HepG2 (cell line): ENCODE results near the gene NCKIPSD. TPM values are rescaled to one million over a fixed set of nuclear protein-coding genes. Genes with fewer than 3 reads are reported as not detected.

Experiments used
- GLI4 ChIP-seq: sonication (generic); formaldehyde crosslinking; IDR thresholded peaks from 2 replicates; pipeline ENCODE4 v1.5.1; 2020; ENCODE audit warnings: missing genetic modification reagents, mild to moderate bottlenecking, moderate library complexity, borderline replicate concordance
- GTF3A ChIP-seq: sonication (generic); formaldehyde crosslinking; conservative IDR thresholded peaks from 2 replicates; pipeline ENCODE4 v1.4.0; 2020; ENCODE audit warnings: mild to moderate bottlenecking, missing genetic modification reagents
- KMT2A ChIP-seq: sonication (generic); formaldehyde crosslinking; IDR thresholded peaks from 2 replicates; pipeline ENCODE4 v1.4.0; 2020; ENCODE audit warnings: missing genetic modification reagents
- MIXL1 ChIP-seq: IDR thresholded peaks from 2 replicates; pipeline ENCODE4 v1.6.1; 2016
- NR2C2 ChIP-seq: sonication (generic); formaldehyde crosslinking; IDR thresholded peaks from 2 replicates; pipeline ENCODE4 v1.4.0; 2020; ENCODE audit warnings: missing genetic modification reagents, mild to moderate bottlenecking, moderate library complexity, borderline replicate concordance
- PATZ1 ChIP-seq: sonication (generic); formaldehyde crosslinking; IDR thresholded peaks from 2 replicates; pipeline ENCODE4 v1.4.0; 2020; ENCODE audit warnings: missing genetic modification reagents
- PHF20 ChIP-seq: sonication (generic); formaldehyde crosslinking; IDR thresholded peaks from 2 replicates; pipeline ENCODE4 v1.5.0; 2020; ENCODE audit warnings: mild to moderate bottlenecking, missing genetic modification reagents
- PHF5A ChIP-seq: IDR thresholded peaks from one replicate; pipeline ENCODE4 v1.6.1; 2018; ENCODE audit warnings: low read depth, missing genetic modification reagents; ENCODE audit not compliant: unreplicated experiment
- POLR2AphosphoS2 ChIP-seq: IDR thresholded peaks from 2 replicates; pipeline ENCODE4 v1.6.1; 2011; ENCODE audit warnings: low read depth, low read length, improper control_type of control experiment
- RFX5 ChIP-seq: IDR thresholded peaks from 2 replicates; pipeline ENCODE4 v1.6.1; 2011; ENCODE audit warnings: low read depth, low read length, improper control_type of control experiment
- SAP130 ChIP-seq: IDR thresholded peaks from 2 replicates; pipeline ENCODE4 v1.6.1; 2016; ENCODE audit warnings: low read depth
- SETDB1 ChIP-seq: sonication (generic); formaldehyde crosslinking; IDR thresholded peaks from 2 replicates; pipeline ENCODE4 v1.5.1; 2020; ENCODE audit warnings: missing genetic modification reagents, mild to moderate bottlenecking, borderline replicate concordance
- SP1 ChIP-seq, 2 experiments: fragments of 450-650 bp in 1 of 2; sonication (generic) in 1 of 2; formaldehyde crosslinking in 1 of 2; IDR thresholded peaks; 2 replicates each; pipeline versions ENCODE4 v1.4.0 to v1.6.1; 2016 to 2020; ENCODE audit warnings: missing genetic modification reagents in 1 of 2
- SP5 ChIP-seq: IDR thresholded peaks from 2 replicates; pipeline ENCODE4 v1.6.1; 2016; ENCODE audit warnings: low read depth, borderline replicate concordance
- TFDP1 ChIP-seq: IDR thresholded peaks from 2 replicates; pipeline ENCODE4 v1.6.1; 2016; ENCODE audit warnings: missing compliant biosample characterization, missing genetic modification reagents, borderline replicate concordance
- THAP9 ChIP-seq: sonication (generic); formaldehyde crosslinking; IDR thresholded peaks from 2 replicates; pipeline ENCODE4; 2020; ENCODE audit warnings: missing genetic modification reagents, mild to moderate bottlenecking, borderline replicate concordance
- ZBTB2 ChIP-seq: sonication (generic); formaldehyde crosslinking; IDR thresholded peaks from 2 replicates; pipeline ENCODE4 v1.8.0; 2022; ENCODE audit warnings: low read depth, missing genetic modification reagents
- ZKSCAN5 ChIP-seq: sonication (generic); formaldehyde crosslinking; IDR thresholded peaks from 2 replicates; pipeline ENCODE4 v1.5.1; 2020; ENCODE audit warnings: mild to moderate bottlenecking, missing genetic modification reagents
- ZNF350 ChIP-seq: sonication (generic); formaldehyde crosslinking; IDR thresholded peaks from 2 replicates; pipeline ENCODE4 v1.4.0; 2020; ENCODE audit warnings: mild to moderate bottlenecking, low read depth, missing genetic modification reagents, borderline replicate concordance
- ZNF589 ChIP-seq: sonication (generic); formaldehyde crosslinking; conservative IDR thresholded peaks from 2 replicates; pipeline ENCODE4 v1.8.0; 2022; ENCODE audit warnings: mild to moderate bottlenecking, moderate library complexity, missing genetic modification reagents
- polyA plus RNA-seq, 8 experiments: library from polyadenylated mRNA; depleted of rRNA in 3 of 8; stranded (reverse) in 7 of 8; unstranded in 1 of 8; fragments of >200 nt; fragmentation: Illumina TruSeq in 4 of 8; extraction: Trizol in 4 of 8; gene quantifications; 2 replicates each; pipeline versions ENCODE4 v1.2.1 to v1.2.3, GENCODE V29; 2011 to 2016; ENCODE audit warnings: low read depth in 4 of 8, missing spikeins in 1 of 8, mixed read lengths in 1 of 8; ENCODE audit not compliant: insufficient read depth in 1 of 8
- total RNA-seq, 5 experiments: library from RNA; depleted of rRNA; stranded (reverse); fragments of >200 nt; fragmentation: Illumina TruSeq; extraction: Trizol; gene quantifications; 2 replicates each; pipeline ENCODE4 v1.2.3, GENCODE V29; 2016; ENCODE audit warnings: low read depth in 1 of 5

NCKIPSD gene
- total and polyA plus RNA-seq, 2 of the 13 experiments (the other 11 are each of a cell fraction or from before 2014, with no cell fraction given): 13.5 to 35.2 TPM

GRCh38 chr3:48716982-48717746, 31.4 kb upstream of the NCKIPSD start, which contains the start of gene IP6K2 (continued):
- 0 out of 2 replicates have a peak, but pooled peaks have one; percentile 25 for TF ChIP-seq NR2C2 (CRISPR knock-in tag)
- TF ChIP-seq POLR2AphosphoS2: peak; percentile 84; the same call in 1 of the 2 replicates
- TF ChIP-seq THAP9 (CRISPR knock-in tag): peak; percentile 41; the same call in 1 of the 2 replicates
- TF ChIP-seq MIXL1: 0 out of 2 replicates have a peak, but pooled peaks have one; percentile 28
- peak; percentile 66 for TF ChIP-seq PHF20 (CRISPR knock-in tag)
- TF ChIP-seq PHF5A (CRISPR knock-in tag): no peak
- TF ChIP-seq RFX5: peak; percentile 99
- TF ChIP-seq PATZ1 (CRISPR knock-in tag): peak; percentile 38; the same call in 1 of the 2 replicates
- peak; percentile 15; the same call in 1 of the 2 replicates for TF ChIP-seq GLI4 (CRISPR knock-in tag)
- TF ChIP-seq ZKSCAN5 (CRISPR knock-in tag): no peak
- TF ChIP-seq ZNF350 (CRISPR knock-in tag): peak; percentile 83
- TF ChIP-seq ZBTB2 (CRISPR knock-in tag): no peak
- peak; percentile 63; the same call in 1 of the 2 replicates for TF ChIP-seq SP5 (CRISPR knock-in tag)
- peak; percentile 55; the same call in 1 of the 2 replicates for TF ChIP-seq TFDP1 (CRISPR knock-in tag)
- peak; percentile 63 for TF ChIP-seq KMT2A (CRISPR knock-in tag)
- TF ChIP-seq SP1 (IDR thresholded peaks at IDR 0.05): no peak
- TF ChIP-seq SP1 (CRISPR knock-in tag; IDR thresholded peaks at IDR 0.05): peak; percentile 92
- TF ChIP-seq GTF3A: peak; percentile 39; the same call in 1 of the 2 replicates
- no peak for TF ChIP-seq ZNF589 (CRISPR knock-in tag)
- peak; percentile 88; the same call in 1 of the 2 replicates for TF ChIP-seq SAP130 (CRISPR knock-in tag)
- TF ChIP-seq SETDB1: no peak
